ENCODE results near the gene FBXL13.

DNA sequence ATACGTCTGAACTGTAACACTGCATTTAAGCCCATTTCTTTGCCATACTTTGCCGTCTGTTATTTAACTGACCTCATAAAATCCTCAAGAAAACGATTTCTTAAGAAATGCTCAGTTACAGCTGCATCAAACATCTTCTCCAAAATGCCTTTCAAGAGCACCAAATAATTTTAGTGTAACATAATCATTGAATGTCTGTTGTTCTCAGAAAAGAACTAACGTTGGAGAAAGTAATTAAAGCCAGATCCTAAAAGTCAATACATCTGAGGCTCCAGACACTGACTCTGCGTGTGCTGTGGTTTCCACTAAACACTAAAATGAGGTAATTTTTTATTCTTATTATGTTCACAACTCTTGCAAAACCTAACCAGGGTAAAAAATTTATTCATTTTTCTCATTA is 225.5 kb downstream of the FBXL13 start:
- TF ChIP-seq EZH2 (IDR thresholded peaks at IDR 0.05; ENCODE audit: insufficient read depth, poor library complexity, severe bottlenecking): no peak
- no peak for TF ChIP-seq EZH2phosphoT487 (IDR thresholded peaks at IDR 0.05; ENCODE audit: insufficient read depth, low read depth)

All from GM23248 (cell line).